HEK293T (cell line): ENCODE measurements around the gene MYZAP.

Experiments used
- CTCF ChIA-PET: fragments of 350-600 bp; formaldehyde crosslinking; extraction: SDS; loops from one replicate; lab custom pipeline; 2021; ENCODE audit warnings: antibody characterized with exemption, inconsistent platforms; lab: Yijun Ruan, JAX
- POLR2A ChIA-PET: fragments of 350-600 bp; formaldehyde crosslinking; extraction: SDS; loops from one replicate; lab custom pipeline; 2020; ENCODE audit warnings: antibody characterized with exemption, inconsistent platforms; lab: Yijun Ruan, JAX
- DNase-seq: peaks from one replicate; pipeline ENCODE4 v3.0.0; 2012; ENCODE audit warnings: mixed read lengths; ENCODE audit errors: extremely low spot score
- ARNT ChIP-seq: fragments of 450-650 bp; IDR thresholded peaks from 2 replicates; pipeline ENCODE4 v1.6.1; 2017; ENCODE audit warnings: mild to moderate bottlenecking
- BHLHE40 ChIP-seq: fragments of 450-650 bp; IDR thresholded peaks from 2 replicates; pipeline ENCODE4 v1.6.1; 2016; ENCODE audit warnings: mild to moderate bottlenecking, moderate library complexity, borderline replicate concordance
- CTBP1 ChIP-seq: fragments of 450-650 bp; IDR thresholded peaks from 2 replicates; pipeline ENCODE4 v1.6.1; 2016; ENCODE audit warnings: borderline replicate concordance
- ELF4 ChIP-seq: fragments of 450-650 bp; IDR thresholded peaks from 2 replicates; pipeline ENCODE4 v1.6.1; 2017; ENCODE audit warnings: antibody characterized with exemption
- FOXA1 ChIP-seq: fragments of 450-650 bp; IDR thresholded peaks from 2 replicates; pipeline ENCODE4 v1.6.1; 2016; ENCODE audit warnings: mild to moderate bottlenecking
- FOXK2 ChIP-seq: fragments of 450-650 bp; IDR thresholded peaks from 2 replicates; pipeline ENCODE4 v1.6.1; 2016; ENCODE audit warnings: mild to moderate bottlenecking
- FOXM1 ChIP-seq: fragments of 450-650 bp; IDR thresholded peaks from 2 replicates; pipeline ENCODE4 v1.6.1; 2017; ENCODE audit warnings: mild to moderate bottlenecking, borderline replicate concordance
- HDGF ChIP-seq: fragments of 450-650 bp; IDR thresholded peaks from 2 replicates; pipeline ENCODE4 v1.6.1; 2017; ENCODE audit warnings: antibody characterized with exemption, borderline replicate concordance
- L3MBTL2 ChIP-seq: fragments of 450-650 bp; conservative IDR thresholded peaks from 2 replicates; pipeline ENCODE4 v1.6.1; 2016; ENCODE audit warnings: mild to moderate bottlenecking
- LEF1 ChIP-seq: fragments of 450-650 bp; IDR thresholded peaks from 2 replicates; pipeline ENCODE4 v1.6.1; 2017; ENCODE audit warnings: mild to moderate bottlenecking, borderline replicate concordance
- NFRKB ChIP-seq: fragments of 450-650 bp; IDR thresholded peaks from 2 replicates; pipeline ENCODE4 v1.6.1; 2016; ENCODE audit warnings: mild to moderate bottlenecking, moderate library complexity
- PKNOX1 ChIP-seq: fragments of 450-650 bp; IDR thresholded peaks from 2 replicates; pipeline ENCODE4 v1.6.1; 2016
- SP1 ChIP-seq: fragments of 450-650 bp; IDR thresholded peaks from 2 replicates; pipeline ENCODE4 v1.6.1; 2017
- SUZ12 ChIP-seq: fragments of 450-650 bp; IDR thresholded peaks from 2 replicates; pipeline ENCODE4 v1.6.1; 2016; ENCODE audit warnings: mild to moderate bottlenecking
- TARDBP ChIP-seq: fragments of 450-650 bp; IDR thresholded peaks from 2 replicates; pipeline ENCODE4 v1.6.1; 2016
- ZNF384 ChIP-seq: fragments of 450-650 bp; IDR thresholded peaks from 2 replicates; pipeline ENCODE4 v1.6.1; 2016

MYZAP gene

DNA sequence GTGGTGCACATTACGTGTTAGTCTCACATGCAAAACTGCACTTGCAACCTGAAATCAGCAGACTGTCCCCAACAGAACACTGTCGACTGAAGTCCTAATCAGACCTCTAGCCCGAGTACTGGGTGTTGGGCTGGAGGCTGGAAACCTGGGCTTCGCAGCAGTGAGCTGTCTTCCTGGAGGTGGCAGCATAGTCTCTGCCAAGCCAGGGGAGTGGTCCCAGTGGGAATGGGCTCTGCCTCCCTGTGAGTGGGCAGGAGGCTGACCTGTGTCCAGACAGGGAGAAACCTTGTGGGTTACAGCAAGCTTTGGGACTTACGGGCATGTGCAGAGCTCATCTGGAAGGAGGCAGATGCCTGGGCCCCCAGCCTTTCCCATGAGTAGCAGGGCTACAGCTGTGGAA lies 38.2 kb upstream of the MYZAP start:
- no peak for DNase-seq
- POLR2A ChIA-PET, result no interaction called here
- CTCF ChIA-PET, result interaction anchor here (0.9 to 2.0 kb wide), 2 partner anchors 12 to 89 kb away, joined by 3 to 6 read pairs; no protein-coding TSS in a partner anchor
- no peak for TF ChIP-seq NFRKB
- no peak for TF ChIP-seq LEF1
- no peak for TF ChIP-seq SUZ12
- TF ChIP-seq BHLHE40, result no peak
- TF ChIP-seq FOXA1, result no peak
- no peak for TF ChIP-seq TARDBP
- TF ChIP-seq SP1, result no peak
- no peak for TF ChIP-seq L3MBTL2
- TF ChIP-seq FOXK2, result no peak
- no peak for TF ChIP-seq ELF4
- no peak for TF ChIP-seq ZNF384
- TF ChIP-seq FOXM1, result no peak
- TF ChIP-seq HDGF, result no peak
- TF ChIP-seq ARNT, result no peak
- TF ChIP-seq CTBP1, result no peak
- TF ChIP-seq PKNOX1, result no peak

GRCh38 chr15:57554063-57554811 lies 37.5 kb upstream of the MYZAP start:
- POLR2A ChIA-PET, result interaction anchor here (0.6 kb wide), 1 partner anchor 129 kb away, joined by 3 read pairs; no protein-coding TSS in a partner anchor
- CTCF ChIA-PET, result interaction anchor here (0.6 to 2.0 kb wide), 4 partner anchors 12 to 88 kb away, joined by 3 to 8 read pairs (median 4); no protein-coding TSS in a partner anchor
- TF ChIP-seq SP1 (no peak), FOXK2 (no peak), ELF4 (no peak), PKNOX1 (no peak), NFRKB (no peak), HDGF (no peak), SUZ12 (no peak), BHLHE40 (no peak), TARDBP (no peak), ARNT (no peak), LEF1 (no peak), L3MBTL2 (no peak), CTBP1 (no peak), ZNF384 (no peak), FOXM1 (no peak)
- DNase-seq, result no peak

GRCh38 chr15:57554812-57555179 lies 36.9 kb upstream of the MYZAP start:
- TF ChIP-seq L3MBTL2, result no peak
- no peak for TF ChIP-seq NFRKB
- no peak for TF ChIP-seq LEF1
- TF ChIP-seq TARDBP, result no peak
- no peak for TF ChIP-seq BHLHE40
- TF ChIP-seq SP1, result no peak
- TF ChIP-seq HDGF, result no peak
- TF ChIP-seq ELF4, result no peak
- TF ChIP-seq FOXA1, result no peak
- TF ChIP-seq ARNT, result no peak
- TF ChIP-seq FOXM1, result no peak
- TF ChIP-seq SUZ12, result no peak
- TF ChIP-seq PKNOX1, result no peak
- no peak for TF ChIP-seq CTBP1
- no peak for TF ChIP-seq FOXK2
- no peak for TF ChIP-seq ZNF384
- POLR2A ChIA-PET, result interaction anchor here (0.6 kb wide), 1 partner anchor 129 kb away, joined by 3 read pairs; no protein-coding TSS in a partner anchor
- CTCF ChIA-PET, result interaction anchor here (0.9 kb wide), 1 partner anchor 13 kb away, joined by 8 read pairs; no protein-coding TSS in a partner anchor
- no peak for DNase-seq

GRCh38 chr15:57555270-57555669 lies 36.4 kb upstream of the MYZAP start:
- DNase-seq, result no peak
- TF ChIP-seq TARDBP (no peak), BHLHE40 (no peak)
- CTCF ChIA-PET, result interaction anchor here (0.6 kb wide), 1 partner anchor 87 kb away, joined by 4 read pairs; no protein-coding TSS in a partner anchor
- POLR2A ChIA-PET, result no interaction called here

DNA sequence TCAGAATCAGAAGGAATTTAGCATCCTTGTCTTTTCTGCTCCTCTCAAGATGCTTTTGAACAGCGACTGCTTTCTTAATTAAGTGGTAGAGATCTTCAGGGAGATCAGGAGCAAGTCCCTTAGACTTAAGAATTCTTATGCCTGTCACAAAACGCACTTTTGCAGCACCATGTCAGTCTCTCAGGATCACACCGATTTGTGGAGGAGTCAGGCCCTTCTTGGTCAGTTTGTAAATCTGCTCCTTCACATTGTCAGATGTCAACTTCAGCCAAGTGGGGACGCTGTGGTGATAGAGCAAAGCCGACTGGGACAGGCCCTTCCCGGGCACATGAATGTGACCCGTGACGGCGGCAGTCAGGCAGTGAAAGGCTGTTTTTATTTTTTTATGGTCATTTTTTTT lies 35.7 kb upstream of the MYZAP start:
- ChIA-PET POLR2A (no interaction called here), CTCF (interaction anchor here (0.6 kb wide), 1 partner anchor 86 kb away, joined by 4 read pairs; no protein-coding TSS in a partner anchor)
- DNase-seq, result no peak
- TF ChIP-seq SUZ12 (no peak), LEF1 (no peak), ARNT (no peak), ELF4 (no peak), FOXM1 (no peak), TARDBP (no peak), FOXK2 (no peak), SP1 (no peak), L3MBTL2 (no peak), PKNOX1 (no peak), ZNF384 (no peak), NFRKB (no peak), HDGF (no peak), CTBP1 (no peak)
